ENCODE measurements around the gene MFF.

The MFF gene

GRCh38 chr2:227324995-227325838, at the start of gene MFF:
Gene MFF (plus strand): TSS chr2:227325251. CDS start chr2:227330666, 5,415 bp downstream.
- DNase-seq (ENCODE audit: low read depth in 2 of 2): peak; percentile 85 to 91

GRCh38 chr2:227280895-227281294, 44.2 kb upstream of the MFF start:
- no peak for DNase-seq (ENCODE audit: low read depth in 2 of 2)

GRCh38 chr2:227285741-227286236, 39.3 kb upstream of the MFF start:
- no peak for DNase-seq (ENCODE audit: low read depth in 2 of 2)

- DNase-seq (ENCODE audit: low read depth in 2 of 2): no peak
Observed at GRCh38 chr2:227287771-227288170, 37.3 kb upstream of the MFF start.

- no peak for DNase-seq (ENCODE audit: low read depth in 2 of 2)
Observed at GRCh38 chr2:227292314-227292713, 32.7 kb upstream of the MFF start.

GRCh38 chr2:227293531-227293930, 31.5 kb upstream of the MFF start:
- DNase-seq (ENCODE audit: low read depth in 2 of 2): no peak

GRCh38 chr2:227295806-227296205, 29.2 kb upstream of the MFF start:
- no peak for DNase-seq (ENCODE audit: low read depth in 2 of 2)

- DNase-seq (ENCODE audit: low read depth in 2 of 2): no peak
Observed at GRCh38 chr2:227296671-227297405, 28.2 kb upstream of the MFF start.

GRCh38 chr2:227301523-227301922, 23.5 kb upstream of the MFF start:
- no peak for DNase-seq (ENCODE audit: low read depth in 2 of 2)

- no peak for DNase-seq (ENCODE audit: low read depth in 2 of 2)
Observed at GRCh38 chr2:227308784-227309183, 16.3 kb upstream of the MFF start.

GRCh38 chr2:227310756-227311110, 14.3 kb upstream of the MFF start:
- no peak for DNase-seq (ENCODE audit: low read depth in 2 of 2)

- no peak for DNase-seq (ENCODE audit: low read depth in 2 of 2)
Observed at GRCh38 chr2:227311861-227312506, 13.1 kb upstream of the MFF start.

GRCh38 chr2:227312579-227312978, 12.5 kb upstream of the MFF start:
- no peak for DNase-seq (ENCODE audit: low read depth in 2 of 2)

GRCh38 chr2:227313310-227313709, 11.7 kb upstream of the MFF start:
- DNase-seq (ENCODE audit: low read depth in 2 of 2): no peak

GRCh38 chr2:227317834-227318233, 7.2 kb upstream of the MFF start:
- no peak for DNase-seq (ENCODE audit: low read depth in 2 of 2)

- DNase-seq (ENCODE audit: low read depth in 2 of 2): no peak
Observed at GRCh38 chr2:227320305-227321094, 4.6 kb upstream of the MFF start.

GRCh38 chr2:227322530-227323205, 2.4 kb upstream of the MFF start:
- no peak for DNase-seq (ENCODE audit: low read depth in 2 of 2)

GRCh38 chr2:227323818-227324217, 1.2 kb upstream of the MFF start:
- no peak for DNase-seq (ENCODE audit: low read depth in 2 of 2)

GRCh38 chr2:227324642-227324994, 433 bp upstream of the MFF start:
- DNase-seq (ENCODE audit: low read depth in 2 of 2): no peak

GRCh38 chr2:227325839-227326195, 766 bp downstream of the MFF start:
- DNase-seq (ENCODE audit: low read depth in 2 of 2): no peak

GRCh38 chr2:227326783-227327182, 1.7 kb downstream of the MFF start:
- DNase-seq (ENCODE audit: low read depth in 2 of 2): no peak

All from activated CD4-positive, alpha-beta T cell treated with anti-CD3 and anti-CD28 coated beads for 24 hours (primary cell).